Stimulated activated CD8-positive, alpha-beta memory T cell treated with anti-CD3 and anti-CD28 coated beads, Interleukin-4, amount 100 ng/mL, for 4 hours (primary cell): ENCODE measurements around the gene TIMM22.

Source experiments
- DNase-seq, 2 donors: peaks; one replicate each; pipeline ENCODE4 v3.0.0-alpha.2; 2020; ENCODE audit warnings: low read depth in 2 of 2, low spot score in 1 of 2

TIMM22 gene

GRCh38 chr17:1001640-1002411 lies 4.9 kb downstream of the TIMM22 start:
- DNase-seq: no peak

GRCh38 chr17:1002412-1002753 lies 5.5 kb downstream of the TIMM22 start:
- no peak for DNase-seq

- no peak for DNase-seq
These were observed 6.0 kb downstream of the TIMM22 start for GRCh38 chr17:1002771-1003555.

- no peak for DNase-seq
These were observed 6.7 kb downstream of the TIMM22 start for GRCh38 chr17:1003633-1003971.

GRCh38 chr17:1003972-1004768 lies 7.2 kb downstream of the TIMM22 start:
- no peak for DNase-seq

- no peak for DNase-seq
These were observed 7.9 kb downstream of the TIMM22 start for GRCh38 chr17:1004769-1005295.

- DNase-seq: no peak
These were observed 8.5 kb downstream of the TIMM22 start for GRCh38 chr17:1005361-1005946.

GRCh38 chr17:1006054-1006453 lies 9.1 kb downstream of the TIMM22 start:
- DNase-seq: no peak

- DNase-seq: no peak
These were observed 10.5 kb downstream of the TIMM22 start for GRCh38 chr17:1007310-1008007.

- no peak for DNase-seq
These were observed 11.3 kb downstream of the TIMM22 start for GRCh38 chr17:1008008-1008761.

- no peak for DNase-seq
These were observed 12.5 kb downstream of the TIMM22 start for GRCh38 chr17:1009229-1010085.

GRCh38 chr17:1010086-1010450 lies 13.1 kb downstream of the TIMM22 start:
- DNase-seq: no peak

- DNase-seq: no peak
These were observed 13.7 kb downstream of the TIMM22 start for GRCh38 chr17:1010586-1010985.

GRCh38 chr17:1011138-1011537 lies 14.2 kb downstream of the TIMM22 start:
- no peak for DNase-seq

- DNase-seq: no peak
These were observed 15.1 kb downstream of the TIMM22 start for GRCh38 chr17:1011760-1012735.

- DNase-seq: no peak
These were observed 16.1 kb downstream of the TIMM22 start for GRCh38 chr17:1012823-1013728.

GRCh38 chr17:1013729-1014090 lies 16.8 kb downstream of the TIMM22 start:
- DNase-seq: no peak
